Measurements from ENCODE around the gene ZCCHC18.
"Not testable (repeated sequence)": the region's sequence is repeated elsewhere in the genome, so short reads cannot be mapped to it uniquely, and the experiment has no call there.

Gene ZCCHC18
- total RNA-seq: 0 to 0.33 (median 0.04) reads per million in 17 experiments

DNA sequence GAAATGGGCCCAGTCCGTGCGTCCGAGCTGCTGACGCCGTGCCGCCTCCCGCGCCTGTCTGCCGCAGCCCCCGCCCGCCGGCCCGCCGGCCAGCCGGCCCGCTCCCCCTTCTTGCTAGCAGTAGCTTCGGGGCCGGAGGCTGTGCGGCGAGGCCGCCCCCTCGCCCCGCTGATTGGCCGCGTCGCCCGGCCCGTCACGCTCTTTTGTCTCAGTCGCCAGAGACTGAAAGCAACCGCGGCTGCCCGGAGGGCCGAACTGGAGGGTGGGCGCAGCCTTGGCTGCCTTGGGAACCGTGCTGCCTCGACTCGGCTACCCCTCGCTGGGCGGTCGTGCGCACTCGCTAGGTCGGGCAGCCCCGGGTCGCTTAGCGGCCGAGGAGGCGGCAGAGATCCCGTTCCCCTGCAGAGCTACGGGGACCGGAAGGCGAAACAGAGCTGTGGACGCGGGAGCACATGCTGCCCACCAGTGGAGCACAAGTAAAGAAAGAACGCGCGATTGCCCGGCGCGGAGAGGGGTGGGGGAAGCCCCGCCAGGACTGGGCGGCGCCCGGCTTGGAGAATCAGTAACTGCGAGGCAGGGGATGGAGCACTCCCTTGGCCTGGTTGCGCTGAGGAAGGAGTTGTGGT is at the start of gene ZCCHC18:
TSS of gene ZCCHC18 (plus strand) at position 198 of the 626 bp plus-strand sequence. CDS start 1,589 bp downstream, outside the sequence.
- DNase-seq: peak; percentile 5 to 56 (median 25)

DNA sequence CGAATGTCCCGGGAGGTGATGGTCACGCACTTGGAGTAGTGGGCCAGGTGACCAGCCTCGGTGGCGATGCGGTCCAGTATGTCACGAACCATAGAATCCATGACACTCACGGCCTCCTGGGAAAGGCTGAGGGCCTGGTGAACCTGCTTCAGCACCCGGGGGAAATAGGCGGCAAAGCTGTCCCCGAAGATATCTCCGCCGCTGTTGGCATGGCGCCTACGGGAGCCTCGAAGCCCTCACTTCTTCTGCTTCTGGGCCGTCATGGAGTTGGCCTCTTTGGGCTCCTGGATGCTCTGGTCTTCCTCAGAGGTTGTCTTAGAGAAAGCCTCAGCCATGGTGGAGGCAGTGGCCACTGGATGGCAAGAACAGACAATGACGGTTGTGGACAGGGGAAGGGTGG is 49.7 kb upstream of the ZCCHC18 start:
- DNase-seq: not testable (repeated sequence)

DNA sequence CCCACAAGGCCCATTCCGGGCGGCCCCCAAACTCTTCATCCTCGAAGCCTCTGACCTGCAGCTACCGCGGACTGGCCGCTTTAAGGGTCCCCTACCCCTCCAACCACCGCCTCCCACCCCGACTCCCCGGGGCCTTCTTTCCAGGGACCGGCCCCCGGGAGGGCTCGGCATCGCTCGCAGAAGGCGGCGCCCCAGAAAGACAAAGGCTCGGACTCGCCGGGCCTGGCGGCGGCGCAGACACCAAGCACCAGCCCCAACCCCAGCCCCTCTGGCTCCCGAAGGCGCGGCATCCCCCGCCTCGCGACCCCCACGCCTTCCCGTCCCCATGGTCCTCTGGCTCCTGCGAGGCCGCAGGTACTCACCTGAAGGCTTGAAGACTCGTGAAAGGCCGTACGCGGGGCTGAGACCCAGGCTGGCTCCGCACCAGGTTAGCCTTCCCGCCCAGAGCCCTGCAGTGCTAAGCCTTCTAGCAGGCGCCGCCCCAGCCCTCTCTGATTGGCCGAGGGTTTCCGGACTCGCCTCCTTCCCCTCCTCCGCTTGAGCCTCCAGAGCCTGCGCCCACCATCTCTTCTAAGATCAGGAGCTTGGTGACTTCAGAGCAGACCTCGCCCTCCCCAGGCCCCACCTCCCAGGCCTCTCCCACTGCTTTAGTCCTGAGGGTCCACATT is 36.4 kb upstream of the ZCCHC18 start, which contains the start of gene TMSB15C:
TSS of gene TMSB15C (minus strand) at position 459 of the 668 bp plus-strand sequence.
- DNase-seq: not testable (repeated sequence)

DNA sequence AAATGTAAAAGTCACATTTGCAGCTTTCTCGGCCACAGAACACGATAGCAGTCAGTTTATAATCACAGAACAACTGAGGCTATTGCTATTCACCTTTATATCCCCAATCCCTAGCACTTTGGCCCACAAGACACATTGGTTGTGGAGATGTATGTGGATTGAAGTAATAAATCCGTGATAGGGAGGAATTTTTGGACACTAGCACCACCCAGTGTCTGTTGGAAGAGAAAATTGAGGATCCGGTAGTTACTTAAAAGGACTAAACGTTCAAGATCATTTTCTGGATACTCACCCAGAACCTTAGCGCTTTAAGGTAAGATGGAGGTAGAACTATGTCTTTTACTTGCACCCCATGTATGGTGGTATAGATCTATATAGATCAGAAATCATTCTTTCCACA is 34.5 kb upstream of the ZCCHC18 start:
- not testable (repeated sequence) for DNase-seq

DNA sequence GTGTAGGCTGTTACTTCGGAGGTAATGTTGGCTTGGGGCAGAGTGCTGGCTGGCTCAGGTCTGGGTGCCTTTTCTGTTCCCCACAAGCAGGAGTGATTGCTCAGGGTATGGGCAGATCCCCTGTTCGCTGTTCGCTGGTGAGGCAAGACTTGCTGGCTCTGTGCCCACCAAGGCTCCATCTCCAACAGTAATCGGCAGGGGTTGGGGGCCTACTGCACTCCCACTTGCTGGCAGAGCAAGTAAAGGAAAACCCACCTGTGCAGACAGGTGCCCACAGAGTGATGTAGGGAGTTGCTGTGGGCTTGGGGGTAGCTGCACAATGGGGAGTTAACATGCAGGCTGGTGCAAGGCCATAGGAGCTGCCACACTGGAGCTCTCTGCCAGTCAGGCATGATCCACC is 28.3 kb upstream of the ZCCHC18 start:
- DNase-seq: no peak

DNA sequence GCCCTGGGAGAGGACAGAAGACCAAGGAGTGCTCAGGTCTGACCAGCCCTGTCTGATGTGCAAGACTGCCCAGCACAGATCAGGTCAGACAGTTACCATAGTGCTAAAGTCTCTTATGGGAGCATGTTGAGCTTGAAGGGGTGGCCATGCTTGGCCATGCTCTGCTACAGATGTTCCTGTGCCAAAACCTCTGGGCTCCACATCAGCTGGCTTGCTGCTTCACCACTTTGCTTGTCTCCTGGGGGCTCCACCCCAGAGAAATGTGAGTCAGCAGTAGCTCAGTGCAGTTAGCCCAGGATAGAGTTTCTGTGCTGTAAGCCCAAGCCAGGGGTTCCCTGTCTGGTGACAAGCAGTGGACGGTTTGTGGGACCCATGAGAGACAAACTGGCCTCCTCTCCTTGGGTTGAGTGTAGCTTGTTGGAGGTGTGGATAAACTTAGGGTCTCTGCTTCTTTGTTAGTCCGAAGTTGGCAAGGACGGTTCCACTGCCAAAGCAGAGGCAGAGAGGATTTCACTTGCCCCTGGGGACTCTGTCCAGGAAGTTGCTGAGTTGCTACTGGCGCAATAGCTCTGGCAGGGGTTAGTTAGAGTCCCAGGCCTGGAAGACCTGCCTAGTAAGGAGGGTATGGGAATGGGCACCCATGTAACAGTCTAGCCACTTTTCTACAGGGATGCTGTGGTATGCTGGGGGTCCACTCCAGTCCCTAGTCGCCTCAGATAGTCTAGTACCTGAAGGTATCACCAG is 27.6 kb upstream of the ZCCHC18 start:
- DNase-seq: no peak

DNA sequence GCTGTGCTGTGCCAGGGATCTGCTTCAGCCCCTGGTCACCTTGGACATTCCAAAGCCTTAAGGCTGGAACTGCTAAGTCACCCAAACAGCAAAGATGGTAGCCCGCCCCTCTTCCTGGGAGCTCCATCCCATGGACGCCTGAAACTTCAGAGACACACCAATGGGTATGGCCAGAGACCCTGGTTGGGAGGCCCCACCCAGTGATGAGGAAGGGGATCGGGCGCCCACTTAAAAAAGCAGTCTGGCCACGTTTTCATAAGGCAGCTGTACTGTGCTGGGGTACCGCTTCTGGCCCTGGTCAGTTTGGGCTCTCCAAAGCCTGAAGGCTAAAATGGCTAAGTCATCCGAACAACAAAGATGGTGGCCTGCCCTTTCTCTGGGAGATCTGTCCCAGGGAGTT is 26.8 kb upstream of the ZCCHC18 start:
- DNase-seq: no peak

DNA sequence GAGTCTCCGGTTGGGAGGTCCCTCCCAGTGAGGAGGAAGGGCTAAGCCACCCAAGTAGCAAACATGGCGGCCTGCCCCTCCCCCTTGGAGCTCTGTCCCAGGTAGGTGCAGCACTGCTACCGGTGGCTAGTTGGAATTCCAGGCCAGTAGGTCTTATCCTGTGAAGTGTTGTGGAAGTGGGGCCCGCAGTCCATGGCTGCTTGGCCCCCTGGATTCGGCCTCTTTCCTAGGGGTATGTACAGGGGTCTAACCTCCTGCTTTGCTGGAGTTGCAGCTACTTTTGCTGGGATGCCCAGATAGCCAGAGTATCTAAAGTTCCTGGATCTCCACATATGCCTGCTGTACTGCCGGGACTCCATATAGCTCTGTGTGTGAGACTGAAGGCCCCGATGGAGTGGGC is 26.4 kb upstream of the ZCCHC18 start:
- no peak for DNase-seq

DNA sequence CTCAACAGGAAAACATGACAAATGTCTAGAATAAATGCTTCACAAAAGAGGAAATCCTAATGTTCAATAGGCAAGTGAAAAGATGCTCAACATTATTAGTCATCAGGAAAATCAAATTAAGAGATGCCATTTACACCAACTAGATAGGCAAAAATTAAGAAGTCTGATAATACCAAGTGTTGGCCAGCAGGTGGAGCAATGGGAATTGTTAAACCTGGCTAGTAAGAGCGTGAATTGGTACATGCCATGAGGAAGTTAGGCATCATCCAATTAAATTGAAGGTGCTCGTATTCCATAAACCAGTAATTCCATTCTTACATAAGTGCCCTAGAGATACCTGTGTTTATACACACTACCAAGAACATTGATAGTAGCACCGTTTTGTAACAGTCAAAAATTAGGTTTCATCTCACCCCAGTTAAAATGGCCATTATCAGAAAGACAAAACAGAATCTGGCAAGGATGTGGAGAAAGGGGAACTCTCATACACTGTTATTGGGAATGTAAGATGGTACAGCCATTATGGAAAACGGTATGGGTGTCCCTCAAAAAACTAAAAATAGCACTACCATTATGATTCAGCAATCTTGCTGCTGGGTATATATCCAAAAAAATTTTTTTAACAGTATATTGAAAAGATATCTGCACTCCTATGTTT is 14.0 kb upstream of the ZCCHC18 start:
- peak; percentile 51 to 70 (median 64) for DNase-seq

DNA sequence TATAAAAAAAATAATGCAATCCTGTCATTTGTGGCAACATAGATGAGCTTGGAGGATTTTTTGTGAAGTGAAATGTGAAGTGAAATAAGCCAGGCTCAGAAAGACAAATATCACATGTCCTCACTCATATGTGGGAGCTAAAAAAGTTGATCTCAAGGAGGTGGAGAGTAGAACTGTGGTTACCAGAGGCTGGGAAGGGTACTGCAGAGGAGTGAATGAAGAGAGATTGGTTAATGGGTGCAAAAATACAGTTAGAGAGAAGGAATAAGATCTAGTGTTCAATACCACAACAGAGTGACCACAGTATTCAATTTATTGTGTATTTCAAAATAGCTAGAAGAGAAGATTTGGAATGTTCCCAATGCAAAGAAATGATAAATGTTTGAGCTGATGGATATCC is 13.4 kb upstream of the ZCCHC18 start:
- DNase-seq: no peak

DNA sequence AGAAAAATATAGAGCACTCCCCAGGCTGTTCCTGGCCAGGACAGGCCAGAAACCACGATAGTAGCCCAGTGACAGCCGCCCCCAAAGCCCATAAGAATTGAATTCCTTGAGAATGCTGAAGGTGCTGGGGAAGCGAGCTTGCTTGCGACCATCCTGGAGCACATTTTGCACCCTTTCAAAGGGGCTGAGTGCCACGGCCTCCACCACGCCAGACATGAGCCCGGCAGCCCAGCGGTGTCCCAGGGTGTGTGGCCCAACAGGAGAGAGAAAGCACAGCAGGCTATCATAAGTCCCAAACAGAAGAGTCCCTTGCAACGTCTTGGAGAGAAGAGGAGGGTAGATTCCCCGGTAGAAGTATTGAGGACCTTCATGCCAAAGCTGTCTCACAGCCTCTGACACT is 7.6 kb upstream of the ZCCHC18 start:
- no peak for DNase-seq

DNA sequence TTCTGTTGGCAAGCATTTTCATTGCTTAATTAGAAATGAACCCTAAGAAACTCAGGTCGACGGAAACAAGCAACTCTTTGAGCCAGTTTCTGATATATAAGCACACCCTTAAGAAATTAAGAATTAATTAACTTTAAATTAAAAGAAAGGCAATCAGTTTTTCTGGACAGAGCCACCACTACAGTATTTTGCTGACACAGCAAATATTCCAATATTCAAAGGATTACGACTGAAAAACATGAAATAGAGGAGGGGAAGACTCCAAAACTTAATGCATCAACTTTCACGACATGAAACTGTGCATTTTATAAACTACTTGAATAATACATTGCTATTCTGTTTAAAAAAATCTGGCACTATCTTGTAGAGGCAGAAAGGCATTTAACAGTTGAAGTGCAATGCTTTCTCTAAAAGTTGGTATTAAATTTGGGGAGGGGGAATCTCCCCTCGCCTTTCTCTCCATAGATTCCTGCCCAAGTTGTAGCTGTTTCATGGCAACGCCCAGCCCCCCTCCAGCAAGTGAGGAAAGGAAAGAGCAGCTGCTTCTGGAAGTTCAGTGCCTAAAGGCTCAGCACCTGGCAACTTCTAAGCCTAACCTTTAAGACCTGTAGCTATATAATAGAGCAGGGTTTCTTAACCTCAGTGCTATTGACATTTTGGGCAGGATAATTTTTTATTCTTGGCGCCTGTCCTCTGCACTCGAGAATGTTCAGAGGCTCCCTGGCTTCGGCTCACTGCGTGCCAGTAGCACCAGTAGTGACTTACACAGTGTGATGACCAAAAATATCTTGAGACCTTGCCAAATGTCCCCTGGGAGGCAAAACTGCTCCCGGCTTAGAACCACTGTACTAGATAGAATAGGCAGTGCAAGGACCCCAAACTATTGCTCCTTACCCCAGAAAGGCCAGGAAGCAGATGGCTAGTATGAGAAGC is 6.7 kb upstream of the ZCCHC18 start:
- no peak for DNase-seq

DNA sequence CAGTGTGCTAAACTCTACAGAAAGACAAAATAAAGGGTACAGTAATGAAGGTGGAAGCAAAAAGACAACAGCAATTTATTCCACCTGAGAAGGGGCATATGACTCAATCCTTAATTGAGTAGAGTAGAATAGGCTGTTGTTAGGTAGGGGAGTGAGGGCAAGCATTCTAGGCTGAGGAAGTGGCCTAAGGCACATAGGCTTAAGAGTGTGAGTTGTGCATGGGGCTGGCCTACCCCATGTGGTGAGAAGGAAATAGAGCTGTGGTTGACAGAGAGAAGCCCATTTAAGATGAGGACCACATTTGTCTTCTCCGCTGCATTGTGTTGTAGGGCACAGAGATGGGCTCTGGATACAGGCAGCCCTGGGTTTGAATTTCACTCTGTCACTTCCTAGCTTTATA is 3.4 kb upstream of the ZCCHC18 start:
- DNase-seq: no peak

DNA sequence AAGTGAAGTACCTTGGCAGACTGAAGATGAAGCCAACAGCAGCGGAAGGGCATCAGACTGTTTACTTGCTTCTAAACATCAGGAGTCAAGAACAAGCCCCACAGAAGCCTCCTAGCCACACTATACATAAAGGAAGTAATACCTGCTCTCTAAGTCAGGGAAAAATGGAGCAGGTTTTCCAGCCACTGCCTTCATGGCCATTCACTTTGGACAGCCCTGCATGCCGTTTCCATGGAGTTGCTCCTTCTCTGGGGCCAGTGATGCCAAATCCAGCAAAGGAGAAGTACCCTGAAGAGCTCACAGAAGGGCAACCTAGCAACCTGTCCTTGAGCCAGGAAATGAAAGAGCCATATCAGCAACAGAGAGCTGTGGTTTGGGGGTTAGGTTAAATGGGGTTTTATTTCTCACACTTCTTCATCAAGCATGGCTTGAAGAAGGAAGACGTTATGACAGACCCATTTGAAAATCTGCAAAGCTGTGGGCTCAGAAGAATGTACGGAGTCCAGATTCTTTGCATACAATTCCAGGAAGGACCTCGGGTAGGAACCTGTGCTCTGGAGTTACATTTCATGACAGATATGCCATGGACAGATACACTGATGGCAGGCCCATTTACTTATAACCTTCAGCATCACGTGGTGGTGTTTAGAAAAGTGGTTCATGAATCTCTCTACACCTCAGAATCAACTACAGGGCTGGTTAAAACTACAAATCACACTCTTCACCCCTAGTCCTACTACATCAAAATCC is 1.7 kb upstream of the ZCCHC18 start:
- not testable (repeated sequence) for DNase-seq

DNA sequence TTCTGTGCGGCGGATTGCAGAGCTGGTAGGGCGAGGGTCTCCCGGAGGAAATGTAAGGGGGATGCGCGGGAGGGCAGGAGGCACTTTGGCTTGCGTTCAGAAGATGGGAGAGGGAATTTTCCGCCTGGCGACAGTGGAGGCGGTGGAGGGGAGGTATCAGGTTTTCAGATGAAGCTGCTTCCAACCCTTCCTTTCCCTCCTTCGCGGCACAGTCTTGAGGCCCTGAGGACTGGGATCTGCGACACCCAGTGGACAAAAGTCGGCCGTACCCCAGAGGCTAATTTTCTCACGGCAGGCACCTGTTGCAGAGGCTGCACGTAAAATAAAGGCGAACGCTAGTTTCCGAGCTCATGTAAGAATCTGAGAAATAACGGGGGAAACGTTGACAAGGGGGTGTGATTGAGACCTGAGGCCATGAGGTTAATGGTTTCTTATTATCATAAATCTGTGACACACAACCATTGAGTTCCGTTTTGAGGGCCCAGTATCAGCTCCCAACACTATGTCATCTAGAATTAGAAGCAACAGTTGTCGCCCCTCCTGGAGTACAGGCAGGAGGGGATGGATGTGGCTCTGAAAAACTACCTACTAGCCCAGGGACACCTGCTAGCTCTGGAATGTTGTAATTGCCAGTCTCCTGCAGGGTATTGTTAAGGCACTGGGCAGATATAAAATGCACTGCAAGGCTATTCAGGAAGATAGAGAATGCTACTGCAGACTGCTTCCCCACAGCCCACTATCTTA is 1.1 kb downstream of the ZCCHC18 start:
- DNase-seq: peak; percentile 21 to 59 (median 41)

DNA sequence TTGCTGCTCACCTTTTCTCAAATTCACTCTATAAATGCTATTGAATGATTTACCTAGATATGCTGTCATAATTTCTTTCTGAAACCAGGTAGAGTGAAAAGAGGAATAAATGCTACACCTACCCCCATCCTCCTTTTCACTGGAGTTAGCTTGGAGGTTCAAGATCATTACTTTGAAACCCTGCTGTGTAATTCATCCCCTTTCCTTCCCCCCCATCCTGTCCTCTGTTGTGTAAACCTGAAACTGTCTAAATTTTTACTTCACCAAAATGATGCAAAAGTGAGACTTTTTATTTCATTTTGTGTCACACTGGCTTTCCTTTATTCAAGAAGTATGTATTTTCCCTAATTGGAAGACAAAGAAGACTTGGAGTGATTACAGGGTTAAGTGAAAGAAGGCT is 5.4 kb downstream of the ZCCHC18 start:
- DNase-seq: no peak

DNA sequence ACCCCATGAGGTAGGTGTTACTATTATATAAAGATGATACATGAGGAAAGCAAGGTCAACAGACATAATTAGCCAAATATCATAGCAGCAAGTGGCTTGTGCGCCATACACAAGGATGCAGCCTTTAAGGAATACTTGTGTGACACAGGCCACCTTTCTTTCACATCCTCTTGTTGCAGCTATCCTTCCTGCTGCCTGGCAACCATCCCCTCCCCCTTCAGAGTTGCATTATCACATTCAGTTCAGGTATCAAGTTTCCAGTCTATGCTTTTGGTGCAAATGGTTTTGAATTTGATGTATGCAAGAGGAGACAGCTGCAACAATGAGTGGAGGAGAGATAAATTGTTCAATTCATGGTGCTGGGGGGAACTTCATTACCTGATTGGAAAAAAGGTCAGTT is 6.4 kb downstream of the ZCCHC18 start:
- no peak for DNase-seq

DNA sequence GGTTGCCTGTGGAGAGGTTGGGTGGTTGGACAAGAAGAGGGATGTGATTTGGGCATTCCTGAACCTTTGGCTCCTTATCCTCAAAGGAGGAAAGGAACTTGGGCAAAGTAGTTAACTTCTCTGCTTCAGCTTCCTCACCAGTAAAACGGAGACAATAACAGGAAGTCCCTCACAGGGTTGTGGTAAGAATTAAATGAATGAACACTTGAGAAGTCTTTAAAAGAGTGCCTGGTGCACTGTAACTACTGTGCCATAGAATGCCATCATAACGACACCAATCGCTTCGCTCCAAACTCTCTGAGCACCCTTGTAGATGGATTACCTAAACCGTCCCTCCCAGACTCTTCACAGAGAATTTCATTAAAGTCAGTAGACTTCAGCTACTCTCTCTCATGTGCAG is 10.5 kb downstream of the ZCCHC18 start:
- DNase-seq: peak in 2 of 4 experiments; percentile 9 to 23

DNA sequence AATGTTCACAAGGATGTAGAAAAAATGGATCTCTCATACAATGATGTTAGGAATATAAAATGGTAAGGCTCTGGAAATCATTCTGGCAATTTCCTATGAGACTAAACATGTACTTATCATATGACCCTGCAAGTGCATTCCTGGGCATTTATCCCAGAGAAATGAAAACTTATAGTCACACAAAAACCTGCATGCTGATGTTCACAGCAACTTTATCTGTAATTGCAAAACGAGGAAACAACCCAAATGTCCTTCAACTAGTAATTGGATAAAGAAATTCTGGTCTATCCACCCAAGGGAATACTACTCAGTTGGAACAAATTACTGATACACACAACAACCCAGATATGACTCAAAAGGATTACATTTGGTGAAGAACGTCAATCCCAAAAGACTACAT is 14.5 kb downstream of the ZCCHC18 start:
- DNase-seq: no peak

DNA sequence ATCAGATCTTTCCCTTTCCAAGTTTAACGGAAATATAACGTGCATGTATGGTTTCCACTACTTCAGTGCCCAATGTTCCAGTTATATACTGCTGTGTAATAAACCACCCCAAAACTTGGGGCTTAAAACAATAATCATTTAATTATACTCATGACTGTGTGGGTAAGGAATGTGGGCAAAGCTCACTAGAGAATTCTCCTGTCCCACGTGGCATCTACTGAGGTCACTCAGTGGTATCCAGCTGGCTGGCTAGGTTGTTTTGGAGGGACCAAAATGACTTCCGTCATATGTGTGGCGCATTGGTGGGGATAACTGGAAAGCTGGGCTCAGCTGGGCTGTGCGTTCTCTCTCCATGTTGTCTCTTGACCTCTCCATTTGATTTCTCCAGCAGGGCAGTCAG is 18.5 kb downstream of the ZCCHC18 start:
- no peak for DNase-seq
